K562 (cell line): ENCODE measurements around the gene ALX3.

ENCODE experiments used
- NR3C1 ChIP-seq: sonication (generic); formaldehyde crosslinking; IDR thresholded peaks from 2 replicates; pipeline ENCODE4 v1.8.1; 2022; ENCODE audit warnings: missing genetic modification reagents
- PHF21A ChIP-seq: fragments of 450-650 bp; IDR thresholded peaks from 2 replicates; pipeline ENCODE4 v1.6.1; 2017; ENCODE audit warnings: low read depth, borderline replicate concordance
- TF ChIP-seq, protein P1 (sequence below): fragments of 250-450 bp; sonication (Bioruptor Pico); IDR thresholded peaks from 2 replicates; pipeline ENCODE4 v1.4.0; 2020
- TF ChIP-seq, protein P2 (sequence below), 3 experiments: IDR thresholded peaks in 2 of 3; conservative IDR thresholded peaks in 1 of 3; 2 replicates each; pipeline ENCODE4 v1.5.1; 2011 to 2012; ENCODE audit warnings: low read length in 3 of 3, mild to moderate bottlenecking in 3 of 3, control low read depth in 2 of 3, improper control_type of control experiment in 1 of 3, inconsistent platforms in 1 of 3, low read depth in 1 of 3, mixed read lengths in 1 of 3, moderate library complexity in 1 of 3; ENCODE audit not compliant: insufficient read depth in 2 of 3
- TF ChIP-seq, protein P3 (sequence below): IDR thresholded peaks from 3 replicates; pipeline ENCODE4 v1.6.1; 2011; ENCODE audit warnings: borderline replicate concordance, mild to moderate bottlenecking, moderate library complexity; ENCODE audit not compliant: insufficient read length; ENCODE audit errors: extremely low read depth

DNA sequence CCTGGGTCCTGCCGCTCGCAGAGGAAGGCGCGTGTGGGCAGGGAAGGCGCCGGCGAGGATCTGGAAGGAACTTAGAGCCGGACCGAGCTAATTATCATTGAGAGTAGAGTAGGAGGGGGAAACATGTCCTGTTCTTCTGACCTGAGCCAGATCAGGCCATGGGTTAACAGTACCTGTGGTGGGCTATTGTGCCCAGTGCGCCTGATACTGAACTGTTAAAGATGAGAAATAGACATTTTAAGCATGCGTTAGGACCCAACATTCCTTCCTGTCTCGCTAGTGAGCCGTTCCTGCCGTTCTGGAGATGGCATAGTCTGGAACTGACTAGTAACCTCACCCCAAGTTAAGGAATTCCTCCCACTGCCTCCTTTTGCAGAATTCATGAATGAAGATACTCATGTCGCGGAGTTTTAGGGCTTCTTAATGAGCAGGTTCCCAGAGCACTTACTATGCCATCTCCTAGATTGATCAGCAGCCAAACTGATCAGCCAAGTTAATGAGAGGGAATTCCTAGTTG lies 35.2 kb downstream of the ALX3 start:
- TF ChIP-seq PHF21A: no peak
- TF ChIP-seq, protein P1, sequence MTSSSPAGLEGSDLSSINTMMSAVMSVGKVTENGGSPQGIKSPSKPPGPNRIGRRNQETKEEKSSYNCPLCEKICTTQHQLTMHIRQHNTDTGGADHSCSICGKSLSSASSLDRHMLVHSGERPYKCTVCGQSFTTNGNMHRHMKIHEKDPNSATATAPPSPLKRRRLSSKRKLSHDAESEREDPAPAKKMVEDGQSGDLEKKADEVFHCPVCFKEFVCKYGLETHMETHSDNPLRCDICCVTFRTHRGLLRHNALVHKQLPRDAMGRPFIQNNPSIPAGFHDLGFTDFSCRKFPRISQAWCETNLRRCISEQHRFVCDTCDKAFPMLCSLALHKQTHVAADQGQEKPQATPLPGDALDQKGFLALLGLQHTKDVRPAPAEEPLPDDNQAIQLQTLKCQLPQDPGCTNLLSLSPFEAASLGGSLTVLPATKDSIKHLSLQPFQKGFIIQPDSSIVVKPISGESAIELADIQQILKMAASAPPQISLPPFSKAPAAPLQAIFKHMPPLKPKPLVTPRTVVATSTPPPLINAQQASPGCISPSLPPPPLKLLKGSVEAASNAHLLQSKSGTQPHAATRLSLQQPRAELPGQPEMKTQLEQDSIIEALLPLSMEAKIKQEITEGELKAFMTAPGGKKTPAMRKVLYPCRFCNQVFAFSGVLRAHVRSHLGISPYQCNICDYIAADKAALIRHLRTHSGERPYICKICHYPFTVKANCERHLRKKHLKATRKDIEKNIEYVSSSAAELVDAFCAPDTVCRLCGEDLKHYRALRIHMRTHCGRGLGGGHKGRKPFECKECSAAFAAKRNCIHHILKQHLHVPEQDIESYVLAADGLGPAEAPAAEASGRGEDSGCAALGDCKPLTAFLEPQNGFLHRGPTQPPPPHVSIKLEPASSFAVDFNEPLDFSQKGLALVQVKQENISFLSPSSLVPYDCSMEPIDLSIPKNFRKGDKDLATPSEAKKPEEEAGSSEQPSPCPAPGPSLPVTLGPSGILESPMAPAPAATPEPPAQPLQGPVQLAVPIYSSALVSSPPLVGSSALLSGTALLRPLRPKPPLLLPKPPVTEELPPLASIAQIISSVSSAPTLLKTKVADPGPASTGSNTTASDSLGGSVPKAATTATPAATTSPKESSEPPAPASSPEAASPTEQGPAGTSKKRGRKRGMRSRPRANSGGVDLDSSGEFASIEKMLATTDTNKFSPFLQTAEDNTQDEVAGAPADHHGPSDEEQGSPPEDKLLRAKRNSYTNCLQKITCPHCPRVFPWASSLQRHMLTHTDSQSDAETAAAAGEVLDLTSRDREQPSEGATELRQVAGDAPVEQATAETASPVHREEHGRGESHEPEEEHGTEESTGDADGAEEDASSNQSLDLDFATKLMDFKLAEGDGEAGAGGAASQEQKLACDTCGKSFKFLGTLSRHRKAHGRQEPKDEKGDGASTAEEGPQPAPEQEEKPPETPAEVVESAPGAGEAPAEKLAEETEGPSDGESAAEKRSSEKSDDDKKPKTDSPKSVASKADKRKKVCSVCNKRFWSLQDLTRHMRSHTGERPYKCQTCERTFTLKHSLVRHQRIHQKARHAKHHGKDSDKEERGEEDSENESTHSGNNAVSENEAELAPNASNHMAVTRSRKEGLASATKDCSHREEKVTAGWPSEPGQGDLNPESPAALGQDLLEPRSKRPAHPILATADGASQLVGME: no peak
- no peak for TF ChIP-seq NR3C1 (CRISPR knock-in tag)
- TF ChIP-seq, protein P2, sequence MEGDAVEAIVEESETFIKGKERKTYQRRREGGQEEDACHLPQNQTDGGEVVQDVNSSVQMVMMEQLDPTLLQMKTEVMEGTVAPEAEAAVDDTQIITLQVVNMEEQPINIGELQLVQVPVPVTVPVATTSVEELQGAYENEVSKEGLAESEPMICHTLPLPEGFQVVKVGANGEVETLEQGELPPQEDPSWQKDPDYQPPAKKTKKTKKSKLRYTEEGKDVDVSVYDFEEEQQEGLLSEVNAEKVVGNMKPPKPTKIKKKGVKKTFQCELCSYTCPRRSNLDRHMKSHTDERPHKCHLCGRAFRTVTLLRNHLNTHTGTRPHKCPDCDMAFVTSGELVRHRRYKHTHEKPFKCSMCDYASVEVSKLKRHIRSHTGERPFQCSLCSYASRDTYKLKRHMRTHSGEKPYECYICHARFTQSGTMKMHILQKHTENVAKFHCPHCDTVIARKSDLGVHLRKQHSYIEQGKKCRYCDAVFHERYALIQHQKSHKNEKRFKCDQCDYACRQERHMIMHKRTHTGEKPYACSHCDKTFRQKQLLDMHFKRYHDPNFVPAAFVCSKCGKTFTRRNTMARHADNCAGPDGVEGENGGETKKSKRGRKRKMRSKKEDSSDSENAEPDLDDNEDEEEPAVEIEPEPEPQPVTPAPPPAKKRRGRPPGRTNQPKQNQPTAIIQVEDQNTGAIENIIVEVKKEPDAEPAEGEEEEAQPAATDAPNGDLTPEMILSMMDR (IDR thresholded peaks at IDR 0.05 in 2 of 3, conservative IDR thresholded peaks at IDR 0.05 in 1 of 3; ENCODE audit: insufficient read depth in 2 of 3, low read depth in 1 of 3, low read length in 3 of 3): no peak
- TF ChIP-seq, protein P3, sequence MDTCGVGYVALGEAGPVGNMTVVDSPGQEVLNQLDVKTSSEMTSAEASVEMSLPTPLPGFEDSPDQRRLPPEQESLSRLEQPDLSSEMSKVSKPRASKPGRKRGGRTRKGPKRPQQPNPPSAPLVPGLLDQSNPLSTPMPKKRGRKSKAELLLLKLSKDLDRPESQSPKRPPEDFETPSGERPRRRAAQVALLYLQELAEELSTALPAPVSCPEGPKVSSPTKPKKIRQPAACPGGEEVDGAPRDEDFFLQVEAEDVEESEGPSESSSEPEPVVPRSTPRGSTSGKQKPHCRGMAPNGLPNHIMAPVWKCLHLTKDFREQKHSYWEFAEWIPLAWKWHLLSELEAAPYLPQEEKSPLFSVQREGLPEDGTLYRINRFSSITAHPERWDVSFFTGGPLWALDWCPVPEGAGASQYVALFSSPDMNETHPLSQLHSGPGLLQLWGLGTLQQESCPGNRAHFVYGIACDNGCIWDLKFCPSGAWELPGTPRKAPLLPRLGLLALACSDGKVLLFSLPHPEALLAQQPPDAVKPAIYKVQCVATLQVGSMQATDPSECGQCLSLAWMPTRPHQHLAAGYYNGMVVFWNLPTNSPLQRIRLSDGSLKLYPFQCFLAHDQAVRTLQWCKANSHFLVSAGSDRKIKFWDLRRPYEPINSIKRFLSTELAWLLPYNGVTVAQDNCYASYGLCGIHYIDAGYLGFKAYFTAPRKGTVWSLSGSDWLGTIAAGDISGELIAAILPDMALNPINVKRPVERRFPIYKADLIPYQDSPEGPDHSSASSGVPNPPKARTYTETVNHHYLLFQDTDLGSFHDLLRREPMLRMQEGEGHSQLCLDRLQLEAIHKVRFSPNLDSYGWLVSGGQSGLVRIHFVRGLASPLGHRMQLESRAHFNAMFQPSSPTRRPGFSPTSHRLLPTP: no peak
